SIG-M5 treated with dmso at 0.1 percent for 504 hours (cell line): ENCODE results near the gene CNTLN.
"Not testable (repeated sequence)": the region's sequence is repeated elsewhere in the genome, so short reads cannot be mapped to it uniquely, and the experiment has no call there.

Experiments used
- DNase-seq: peaks from one replicate; lab custom pipeline; 2025; ENCODE audit not compliant: unreplicated experiment; lab: John Stamatoyannopoulos, UW

CNTLN gene

DNA sequence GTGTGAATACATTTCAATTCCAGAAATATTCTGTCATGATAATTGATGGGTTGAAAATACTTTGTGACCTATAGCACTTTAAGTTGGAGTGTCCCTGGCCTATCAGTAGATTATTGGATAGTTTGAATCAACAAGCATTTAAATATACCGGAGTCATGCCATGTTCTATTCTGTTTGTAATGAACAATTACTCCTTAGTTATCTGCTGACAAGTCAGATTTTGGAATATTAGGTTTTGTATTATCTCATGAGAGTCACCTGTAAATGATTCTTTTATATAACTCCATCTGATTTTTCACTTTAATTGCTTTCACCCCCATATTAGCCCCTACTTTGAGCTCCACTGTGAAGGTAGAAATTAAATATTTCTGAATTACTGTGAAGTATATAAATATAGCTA lies 351.6 kb downstream of the CNTLN start:
- DNase-seq, result no peak

DNA sequence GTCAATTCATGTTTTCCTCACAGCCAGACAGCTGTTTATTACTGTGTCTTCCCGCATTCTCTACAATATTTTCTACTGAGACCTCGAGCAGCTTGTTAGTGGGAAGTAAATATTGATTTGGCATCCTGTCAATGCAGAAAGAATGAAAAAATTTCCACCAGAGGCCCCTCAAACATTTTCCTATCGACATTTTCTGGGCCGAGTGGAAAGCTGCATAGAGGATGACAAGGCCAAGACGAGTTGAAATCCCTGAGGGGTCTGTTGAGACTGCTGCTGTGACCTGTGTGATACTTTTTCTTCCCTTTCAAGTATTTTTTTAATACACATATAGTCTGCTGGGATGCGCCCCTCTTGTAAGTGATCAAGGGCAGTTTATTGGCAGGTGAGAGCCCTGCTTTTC lies 352.6 kb downstream of the CNTLN start:
- no peak for DNase-seq

DNA sequence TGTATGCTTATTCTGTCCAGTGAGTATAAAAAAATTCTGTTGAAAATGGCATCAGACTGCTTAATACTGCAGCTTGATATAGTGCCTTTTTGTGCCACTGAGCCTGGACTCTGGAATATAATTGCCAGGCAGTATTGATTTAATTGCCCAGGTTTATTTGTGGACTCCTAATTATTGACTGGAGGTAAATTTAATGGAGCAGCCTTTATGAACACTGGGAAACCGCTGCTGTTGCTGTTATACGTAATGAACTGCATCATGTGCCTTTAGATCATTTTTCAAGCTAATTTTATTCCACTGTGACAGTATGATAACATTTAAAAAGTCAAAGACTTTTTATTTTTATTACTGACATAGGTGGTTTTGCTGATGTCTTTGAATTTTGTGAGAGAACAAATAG lies 353.8 kb downstream of the CNTLN start:
- DNase-seq, result no peak

DNA sequence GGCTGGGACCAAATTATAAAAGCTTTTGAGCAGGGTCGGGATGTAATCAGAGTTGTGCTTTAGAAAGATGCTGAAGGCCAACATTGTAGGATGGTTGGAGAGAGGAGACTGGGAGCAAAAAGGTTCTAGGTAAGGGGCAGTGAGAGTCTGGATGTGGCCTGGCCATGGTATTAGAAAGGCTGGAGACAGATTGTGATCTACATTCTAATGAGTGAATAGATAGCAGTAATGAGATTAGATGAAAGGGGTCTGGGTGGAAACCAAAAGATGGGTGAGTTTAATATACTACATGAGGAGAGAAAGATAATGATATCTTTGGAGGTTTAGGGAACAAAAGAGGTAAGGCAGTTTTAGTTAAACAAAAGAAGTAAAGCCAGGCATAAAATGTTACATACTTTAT lies 355.3 kb downstream of the CNTLN start:
- no peak for DNase-seq

DNA sequence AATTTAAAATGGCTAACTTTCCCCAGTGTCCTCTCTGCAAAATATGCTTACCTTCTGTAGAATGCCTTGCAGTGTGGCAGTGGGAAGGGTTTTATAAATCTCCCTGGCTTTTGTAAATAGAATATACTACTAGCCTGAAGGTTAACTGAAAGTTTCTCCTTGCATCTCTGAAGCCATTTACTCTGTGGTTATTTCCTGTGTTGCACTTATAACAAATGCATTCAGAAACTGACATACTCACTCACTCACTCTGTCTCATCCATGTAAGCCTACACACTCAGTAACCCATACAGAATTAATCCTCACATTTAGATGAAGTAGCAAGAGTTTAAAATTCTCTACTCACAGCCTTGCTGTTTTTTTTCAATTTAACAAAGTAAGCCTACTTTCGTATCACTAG lies 356.9 kb downstream of the CNTLN start:
- DNase-seq, result no peak

DNA sequence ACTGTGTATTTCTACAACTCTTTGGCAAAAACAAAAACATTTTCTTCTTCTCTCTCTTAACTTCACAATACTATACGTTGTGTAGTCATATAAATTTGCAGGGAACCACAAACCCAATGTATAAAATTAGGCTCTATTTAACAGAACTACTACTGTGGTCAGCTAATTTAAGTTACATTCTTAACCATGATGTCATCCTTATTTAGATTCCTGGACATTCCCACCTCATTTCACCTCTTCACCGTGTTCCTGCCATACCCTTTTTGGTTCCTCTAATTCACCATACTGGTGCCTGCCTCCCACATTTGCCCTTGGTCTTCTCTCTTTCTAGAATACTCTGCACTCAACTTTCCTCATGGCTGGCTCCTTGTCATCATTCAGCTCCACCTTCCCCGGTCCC lies 368.4 kb downstream of the CNTLN start:
- no peak for DNase-seq

DNA sequence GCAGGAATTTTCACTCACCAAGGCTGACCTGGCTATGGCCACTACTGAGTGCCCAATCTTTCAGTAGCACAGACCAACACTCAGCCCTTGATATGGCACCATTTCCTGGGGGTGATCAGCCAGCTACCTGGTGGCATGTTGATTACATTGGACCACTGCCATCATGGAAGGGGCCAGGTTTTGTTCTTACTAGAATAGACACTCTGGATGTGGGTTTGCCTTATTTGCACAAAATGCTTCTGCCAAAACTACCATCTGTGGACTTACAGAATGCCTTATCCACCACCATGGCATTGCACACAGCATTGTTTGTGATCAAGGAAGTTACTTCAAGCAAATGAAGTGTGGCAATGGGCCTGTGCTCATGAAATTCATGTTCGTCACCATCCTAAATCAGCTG lies 374.3 kb downstream of the CNTLN start:
- DNase-seq, result no peak

DNA sequence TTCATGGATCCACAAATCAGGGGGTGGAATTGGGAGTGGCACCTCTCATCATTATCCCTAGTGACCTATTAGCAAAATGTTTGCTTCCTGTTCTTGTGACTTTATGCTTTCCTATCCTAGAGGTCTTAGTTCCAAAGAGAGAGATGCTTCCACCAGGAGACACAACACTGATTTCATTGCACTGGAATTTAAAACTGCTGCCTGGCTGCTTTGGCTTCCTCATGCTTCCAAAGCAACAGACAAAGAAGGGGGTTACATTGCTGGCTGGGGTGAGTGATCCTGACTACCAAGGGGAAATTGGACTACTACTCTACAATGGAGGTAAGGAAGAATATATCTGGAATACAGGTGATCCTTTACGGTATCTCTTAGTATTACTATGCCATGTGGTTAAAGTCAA lies 374.9 kb downstream of the CNTLN start:
- no peak for DNase-seq

DNA sequence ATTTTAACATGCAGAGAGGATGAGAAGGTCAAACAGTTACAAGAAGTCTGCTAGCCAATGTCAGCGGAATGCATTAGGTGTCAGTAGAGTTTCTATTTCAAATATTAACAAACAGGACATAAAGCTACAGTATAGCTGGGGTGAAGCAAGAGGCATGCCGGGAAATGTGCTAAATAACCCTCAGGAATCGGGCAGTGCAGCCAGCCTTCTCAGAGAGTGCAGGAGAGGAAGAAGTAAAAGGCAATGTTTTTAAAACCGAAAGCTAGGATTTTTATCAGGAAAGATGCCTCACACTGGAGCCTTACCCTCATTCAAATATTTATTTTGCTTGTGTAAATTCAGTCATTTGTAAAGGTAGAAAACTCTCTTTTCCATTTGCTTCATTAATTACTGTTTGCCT lies 384.9 kb downstream of the CNTLN start:
- no peak for DNase-seq

DNA sequence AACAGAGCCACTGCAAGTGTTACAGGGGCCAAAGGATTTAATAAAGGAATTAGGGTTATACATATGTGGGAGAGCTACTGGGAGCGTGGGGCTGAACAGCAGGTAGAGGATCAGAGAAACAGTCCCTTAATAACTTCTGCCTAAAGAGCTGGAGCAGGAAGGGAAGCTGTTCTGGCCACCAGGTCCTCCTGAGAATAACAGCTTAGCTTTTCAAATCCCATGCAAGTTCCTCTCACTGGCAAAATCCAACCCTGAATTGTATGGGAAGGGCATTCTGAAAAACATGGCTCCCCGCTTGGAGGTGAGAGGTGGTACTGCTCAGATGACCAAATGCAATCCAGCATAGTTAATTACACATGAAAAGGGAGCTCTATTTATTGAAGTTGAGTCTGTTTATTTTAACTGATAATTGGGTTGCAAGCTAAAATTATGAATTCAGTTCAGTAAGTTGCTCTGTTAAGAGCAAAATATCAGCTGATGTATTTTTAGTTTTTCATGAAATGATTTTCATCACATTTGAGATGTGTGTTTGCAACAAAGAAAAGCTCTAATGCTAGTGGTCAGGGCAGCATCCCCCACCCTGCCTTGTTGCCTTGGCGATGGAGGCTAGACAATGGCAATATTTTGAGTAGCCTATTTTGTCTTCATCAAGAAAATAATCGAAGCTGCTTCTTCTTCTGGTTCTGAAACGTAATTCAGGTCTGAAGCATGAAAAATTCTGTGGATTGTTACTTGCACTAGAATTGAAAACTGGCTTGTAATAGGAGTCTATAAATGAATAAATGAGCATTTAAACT lies 385.6 kb downstream of the CNTLN start:
- DNase-seq, result no peak

DNA sequence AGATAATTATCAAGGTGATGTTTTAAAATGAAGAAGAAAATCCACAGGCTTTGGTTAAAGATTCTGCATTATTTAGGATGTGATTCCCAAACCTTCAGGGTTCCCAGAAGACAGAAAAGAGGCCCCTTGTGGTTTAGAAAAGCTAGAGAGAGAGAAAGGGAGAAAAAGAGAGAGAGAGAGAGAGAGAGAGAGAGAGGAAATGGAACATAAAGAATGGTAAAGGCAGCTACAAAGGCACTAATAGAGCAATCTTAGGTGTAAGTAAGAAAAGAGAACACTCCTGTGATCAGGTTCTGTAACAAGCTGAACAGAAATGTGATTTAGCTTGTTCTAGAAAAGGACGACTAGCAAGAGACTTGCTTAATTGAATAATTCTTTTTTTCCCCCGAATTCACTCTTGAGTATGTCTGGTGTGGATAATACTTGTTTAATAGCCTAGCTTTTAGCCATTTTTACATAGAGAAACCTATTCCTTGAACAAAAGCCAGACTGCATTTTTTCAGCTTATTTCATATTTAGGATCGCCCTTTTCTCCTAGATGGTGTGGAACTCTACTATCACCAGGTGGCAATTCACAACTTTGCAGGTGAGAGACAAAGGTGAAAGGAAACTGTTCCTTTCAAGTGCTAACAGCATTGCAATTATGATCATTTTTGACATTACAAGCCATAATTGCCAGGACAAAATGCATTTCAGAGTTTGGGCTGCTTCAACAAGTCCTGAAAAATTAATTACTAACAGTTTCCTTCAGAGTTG lies 386.4 kb downstream of the CNTLN start:
- no peak for DNase-seq

DNA sequence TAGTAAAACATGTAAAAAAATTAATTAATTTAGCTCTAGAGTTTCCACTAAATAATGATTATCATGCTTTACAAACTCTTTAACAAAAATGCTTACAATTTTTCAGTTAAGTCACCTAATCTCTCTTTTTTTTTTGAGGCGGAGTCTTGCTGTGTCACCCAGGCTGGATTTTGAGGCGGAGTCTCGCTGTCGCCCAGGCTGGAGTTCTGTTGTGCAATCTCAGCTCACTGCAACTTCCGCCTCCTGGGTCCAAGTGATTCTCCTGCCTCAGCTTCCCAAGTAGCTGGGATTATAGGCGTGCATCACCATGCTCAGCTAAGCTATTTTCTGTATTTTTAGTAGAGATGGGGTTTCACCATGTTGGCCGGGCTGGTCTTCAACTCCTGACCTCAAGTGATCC lies 391.9 kb downstream of the CNTLN start:
- not testable (repeated sequence) for DNase-seq

DNA sequence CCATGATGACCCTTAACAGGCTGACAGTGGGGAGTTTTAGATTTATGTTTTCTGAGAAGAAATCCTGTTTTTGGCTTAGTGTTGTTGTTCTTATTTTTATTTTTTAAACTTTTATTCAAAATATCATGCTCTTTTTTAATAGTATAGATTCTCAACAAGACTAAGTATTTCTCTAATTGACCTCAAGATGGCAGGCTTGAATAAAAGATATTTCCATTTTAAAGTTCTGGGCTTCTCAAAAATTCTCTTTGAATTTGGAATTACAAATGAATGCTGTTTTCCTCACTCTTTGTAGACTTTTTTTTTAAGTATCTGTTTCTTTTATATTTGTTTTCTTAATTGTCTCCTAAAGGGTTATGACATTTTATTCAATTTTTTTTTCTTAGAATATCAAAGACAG lies 394.0 kb downstream of the CNTLN start:
- DNase-seq, result peak; percentile 9

DNA sequence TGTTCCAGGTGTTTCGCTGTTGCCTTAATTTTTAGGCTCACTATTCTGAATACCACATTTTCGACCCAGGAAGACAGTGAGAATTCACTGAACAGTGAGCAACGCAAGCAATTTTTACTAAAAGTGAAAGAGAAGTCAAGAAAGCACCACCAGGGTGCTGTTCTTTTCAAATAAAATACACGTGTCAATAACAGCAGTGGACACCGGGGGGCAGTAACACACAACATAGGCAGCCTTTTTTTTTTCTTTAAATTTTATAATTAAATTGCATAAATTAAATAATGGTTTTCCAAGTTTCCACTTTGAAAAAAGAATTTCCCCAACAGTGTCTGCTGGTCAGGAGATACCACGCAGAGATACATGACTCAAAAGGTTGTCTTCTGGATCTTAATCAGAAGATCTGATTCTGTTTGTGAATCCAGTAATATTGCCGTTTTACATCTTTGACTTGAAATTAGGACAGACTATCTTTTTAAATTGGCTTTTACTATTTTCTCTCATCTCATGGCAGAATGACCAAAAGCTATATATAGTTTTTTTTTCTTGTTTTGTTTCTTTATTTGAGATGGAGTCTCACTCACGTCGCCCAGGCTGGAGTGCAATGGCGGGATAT lies 396.9 kb downstream of the CNTLN start:
- DNase-seq, result peak; percentile 4

DNA sequence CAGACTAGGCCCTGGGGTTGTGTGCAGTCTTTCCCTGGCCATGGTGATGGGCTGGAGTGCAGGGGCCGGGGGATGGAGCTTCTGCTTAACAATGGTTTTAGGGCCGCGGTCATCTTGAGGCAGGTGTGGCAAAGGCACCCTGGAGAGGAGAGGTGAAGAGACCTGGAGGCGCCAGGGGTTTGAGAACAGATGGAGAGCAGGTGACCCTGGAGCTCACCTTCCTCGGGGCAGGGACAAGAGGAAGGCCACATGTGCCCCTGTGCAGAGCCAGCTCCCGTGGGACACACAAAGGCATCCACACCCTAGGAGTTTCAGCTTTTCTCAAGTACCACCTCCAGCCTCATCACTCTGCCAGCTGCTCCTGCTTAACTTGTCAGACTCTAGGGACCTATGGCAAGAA lies 397.6 kb downstream of the CNTLN start:
- DNase-seq, result no peak

DNA sequence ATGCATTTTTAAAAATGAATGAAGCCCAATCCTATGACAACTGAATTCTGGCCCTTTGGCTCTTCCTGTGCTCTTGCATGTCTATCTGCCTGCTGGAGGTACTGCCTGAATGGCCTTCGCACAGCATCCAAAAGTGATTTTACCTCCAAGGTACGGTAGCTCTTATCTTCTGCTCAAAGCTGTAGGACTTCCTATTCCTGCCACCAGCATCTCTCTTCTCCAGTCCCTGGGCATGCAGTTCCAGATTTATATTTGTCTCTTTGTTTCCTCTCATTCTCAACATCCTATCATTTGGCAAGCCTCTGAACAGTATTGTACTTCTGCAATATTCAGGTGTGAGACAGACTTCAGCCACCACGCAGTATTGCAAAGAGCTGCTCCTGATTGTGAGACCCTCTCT lies 400.3 kb downstream of the CNTLN start:
- no peak for DNase-seq

DNA sequence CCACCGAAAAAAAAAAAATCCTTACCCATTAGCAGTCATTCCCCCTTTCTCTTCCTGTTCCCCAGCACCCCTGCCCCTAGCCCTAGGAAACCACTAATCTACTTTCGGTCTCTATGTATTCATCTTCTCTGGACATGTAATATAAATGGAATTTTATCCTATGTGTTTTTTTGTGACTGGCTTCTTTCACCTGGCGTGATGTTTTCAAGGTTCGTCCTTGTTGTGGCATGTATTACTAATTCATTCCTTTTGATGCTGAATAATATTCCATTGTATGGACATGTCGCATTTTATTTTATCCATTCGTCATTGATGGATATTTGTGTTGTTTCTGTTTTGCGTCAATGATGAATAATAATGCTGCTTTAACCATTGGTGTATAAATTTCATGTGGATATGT lies 401.2 kb downstream of the CNTLN start:
- no peak for DNase-seq

DNA sequence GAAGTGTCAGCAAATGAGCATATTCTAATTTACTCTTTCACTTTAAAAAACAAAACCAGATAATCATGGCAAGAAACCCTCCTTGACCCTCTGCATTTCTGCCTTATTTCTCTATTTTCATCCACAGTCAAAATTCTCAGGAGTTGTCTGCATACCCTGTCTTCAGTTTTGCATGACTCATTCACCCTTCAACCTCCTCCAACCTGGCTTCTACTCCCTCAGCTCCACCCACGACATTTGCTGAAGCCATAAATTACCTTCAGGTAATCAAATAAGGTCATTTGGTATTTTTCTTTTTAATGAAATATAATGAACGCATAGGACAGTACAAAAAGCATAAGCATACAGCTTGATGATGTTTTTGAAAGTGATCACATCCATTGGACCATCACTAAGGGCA lies 416.2 kb downstream of the CNTLN start:
- no peak for DNase-seq
